ENCODE results near the gene SMYD3. TPM values are rescaled to one million over a fixed set of nuclear protein-coding genes. Genes with fewer than 3 reads are reported as not detected.

SMYD3 gene
- total and polyA plus RNA-seq, 2 donors (not counting 3 experiments of a cell fraction or from before 2014, with no cell fraction given) = 16.0 to 32.1 TPM

- ChIA-PET POLR2A (no interaction called here), CTCF (interaction anchor here (0.7 to 1.6 kb wide), 7 partner anchors 9 to 18 kb away, joined by 3 to 4 read pairs (median 4); no protein-coding TSS in a partner anchor)
- Histone ChIP-seq H3K4me2 (ENCODE audit: insufficient read depth, low read length) (peak overlapping the region; percentile 55), H3K9me3 (replicated peaks; ENCODE audit: control insufficient read depth, insufficient read depth, low read length) (no peaks in the 10 kb centered on the region), H3K27ac (ENCODE audit: insufficient read depth, low read depth, low read length) (peak overlapping the region; percentile 60), H2AFZ (ENCODE audit: low read depth, low read length) (no peak overlapping the region), H3K9ac (replicated peaks; ENCODE audit: extremely low read depth, insufficient read depth, low read length) (no peak overlapping the region), H3K79me2 (ENCODE audit: control insufficient read depth, insufficient read depth, low read length) (no peaks in the 10 kb centered on the region), H3K27me3 (ENCODE audit: control insufficient read depth in 2 of 2, insufficient read depth in 2 of 2, low read length in 2 of 2) (no peaks in the 10 kb centered on the region), H3K36me3 (ENCODE audit: control insufficient read depth in 2 of 2, extremely low read depth in 1 of 2, insufficient read depth in 2 of 2, low read length in 2 of 2) (no peaks in the 10 kb centered on the region), H4K20me1 (replicated peaks; ENCODE audit: control insufficient read depth, extremely low read depth, insufficient read depth, low read length) (no peaks in the 10 kb centered on the region), H3K4me1 (ENCODE audit: control insufficient read depth, extremely low read depth, insufficient read depth, low read length) (peaks cover 20% of the 10 kb centered on the region), H3K9me1 (replicated peaks; ENCODE audit: control insufficient read depth, extremely low read depth, insufficient read depth, low read length) (no peaks in the 10 kb centered on the region), H3K4me3 (replicated peaks in 1 of 3; ENCODE audit: insufficient read depth in 1 of 3, low read depth in 1 of 3, low read length in 3 of 3) (no peak overlapping the region)
- DNase-seq (ENCODE audit: low read depth, low spot score) (peak; percentile 69), FAIRE-seq (peak; percentile 31)
- intact Hi-C loops (cut with micrococcal nuclease) (no loop called here), dilution Hi-C loops (cut with MboI; ENCODE audit: extremely low pct_ligation_motif_present, low sequenced_read_pairs) (no loop called here)
- TF ChIP-seq EZH2 (IDR thresholded peaks at IDR 0.05; ENCODE audit: borderline replicate concordance, low read depth, low read length, severe bottlenecking) (no peak), GATA2 (IDR thresholded peaks at IDR 0.05; ENCODE audit: insufficient read depth, insufficient read length, low read depth, low read length) (peak; percentile 79), POLR2AphosphoS5 (IDR thresholded peaks at IDR 0.05; ENCODE audit: insufficient read depth, low read depth, low read length) (peak; percentile 43), JUN (IDR thresholded peaks at IDR 0.05; ENCODE audit: borderline replicate concordance, insufficient read depth, insufficient read length, low read depth) (peak; percentile 76), POLR2A (IDR thresholded peaks at IDR 0.05; ENCODE audit: low read depth, low read length) (no peak), FOS (IDR thresholded peaks at IDR 0.05; ENCODE audit: borderline replicate concordance, insufficient read depth, low read length) (peak; percentile 96), MYC (IDR thresholded peaks at IDR 0.05; ENCODE audit: low read depth, low read length) (no peak)
- TF ChIP-seq, protein P1, sequence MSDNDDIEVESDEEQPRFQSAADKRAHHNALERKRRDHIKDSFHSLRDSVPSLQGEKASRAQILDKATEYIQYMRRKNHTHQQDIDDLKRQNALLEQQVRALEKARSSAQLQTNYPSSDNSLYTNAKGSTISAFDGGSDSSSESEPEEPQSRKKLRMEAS (IDR thresholded peaks at IDR 0.05; ENCODE audit: insufficient read depth, insufficient read length) = no peak
- TF ChIP-seq, protein P2, sequence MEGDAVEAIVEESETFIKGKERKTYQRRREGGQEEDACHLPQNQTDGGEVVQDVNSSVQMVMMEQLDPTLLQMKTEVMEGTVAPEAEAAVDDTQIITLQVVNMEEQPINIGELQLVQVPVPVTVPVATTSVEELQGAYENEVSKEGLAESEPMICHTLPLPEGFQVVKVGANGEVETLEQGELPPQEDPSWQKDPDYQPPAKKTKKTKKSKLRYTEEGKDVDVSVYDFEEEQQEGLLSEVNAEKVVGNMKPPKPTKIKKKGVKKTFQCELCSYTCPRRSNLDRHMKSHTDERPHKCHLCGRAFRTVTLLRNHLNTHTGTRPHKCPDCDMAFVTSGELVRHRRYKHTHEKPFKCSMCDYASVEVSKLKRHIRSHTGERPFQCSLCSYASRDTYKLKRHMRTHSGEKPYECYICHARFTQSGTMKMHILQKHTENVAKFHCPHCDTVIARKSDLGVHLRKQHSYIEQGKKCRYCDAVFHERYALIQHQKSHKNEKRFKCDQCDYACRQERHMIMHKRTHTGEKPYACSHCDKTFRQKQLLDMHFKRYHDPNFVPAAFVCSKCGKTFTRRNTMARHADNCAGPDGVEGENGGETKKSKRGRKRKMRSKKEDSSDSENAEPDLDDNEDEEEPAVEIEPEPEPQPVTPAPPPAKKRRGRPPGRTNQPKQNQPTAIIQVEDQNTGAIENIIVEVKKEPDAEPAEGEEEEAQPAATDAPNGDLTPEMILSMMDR (IDR thresholded peaks at IDR 0.05; ENCODE audit: extremely low read depth in 1 of 2, insufficient read depth in 1 of 2, low read depth in 1 of 2, low read length in 2 of 2) = no peak
- BruUV-seq (replicated peaks) = no TSS peak
Observed at GRCh38 chr1:246139745-246140182, 367.3 kb downstream of the SMYD3 start.
